ENCODE data around the gene LACTB. TPM values are rescaled to one million over a fixed set of nuclear protein-coding genes. Genes with fewer than 3 reads are reported as not detected.

Gene LACTB
- total and polyA plus RNA-seq, 3 experiments from 2014 or later, result 9.7 to 31.7 (median 30.0) TPM

GRCh38 chr15:63122002-63122875, 578 bp downstream of the LACTB start:
- H3K9me3 Mint-ChIP-seq, result peaks cover 7 to 16% (median 13%) of the 10 kb centered on the region in 5 donors
- Histone ChIP-seq H3K4me1 (ENCODE audit: insufficient read depth, low read length) (peaks cover 11% of the 10 kb centered on the region), H3K36me3 (ENCODE audit: insufficient read depth, low read length) (no peaks in the 10 kb centered on the region), H3K27me3 (ENCODE audit: insufficient read depth, low read length, poor library complexity, severe bottlenecking) (no peaks in the 10 kb centered on the region), H3K9me3 (ENCODE audit: low read length) (peaks cover 12% of the 10 kb centered on the region), H3K27ac (ENCODE audit: low read depth, low read length) (peak overlapping the region; percentile 61), H3K4me3 (ENCODE audit: low read length) (peak overlapping the region; percentile 71)
- peaks cover 12 to 28% (median 23%) of the 10 kb centered on the region in 3 donors for H3K4me1 Mint-ChIP-seq
- H3K27me3 Mint-ChIP-seq, result no peaks in the 10 kb centered on the region
- peak overlapping the region; percentile 49 to 94 (median 88) for H3K27ac Mint-ChIP-seq
- peaks cover 5 to 15% (median 15%) of the 10 kb centered on the region in 3 donors for H3K36me3 Mint-ChIP-seq
- POLR2A ChIA-PET, result interaction anchor here (0.7 to 1.1 kb wide), 2 partner anchors 72 to 74 kb away, joined by 3 read pairs; no protein-coding TSS in a partner anchor
- peak; percentile 68 to 86 (median 73) for DNase-seq
- CTCF ChIA-PET, result no interaction called here
- H3K4me3 Mint-ChIP-seq, result peak overlapping the region; percentile 85 to 94 (median 93)

- Histone ChIP-seq H3K27me3 (ENCODE audit: insufficient read depth, low read length, poor library complexity, severe bottlenecking) (no peaks in the 10 kb centered on the region), H3K27ac (ENCODE audit: low read depth, low read length) (no peak overlapping the region), H3K36me3 (ENCODE audit: insufficient read depth, low read length) (peaks cover 6% of the 10 kb centered on the region), H3K9me3 (ENCODE audit: low read length) (peaks cover 9% of the 10 kb centered on the region), H3K4me1 (ENCODE audit: insufficient read depth, low read length) (peaks cover 11% of the 10 kb centered on the region), H3K4me3 (ENCODE audit: low read length) (no peak overlapping the region)
- peaks cover 8 to 28% (median 18%) of the 10 kb centered on the region in 3 donors for H3K36me3 Mint-ChIP-seq
- peak overlapping the region in 1 of 8 donors; percentile 68 for H3K27ac Mint-ChIP-seq
- peaks cover 1 to 9% (median 8%) of the 10 kb centered on the region in 5 donors for H3K9me3 Mint-ChIP-seq
- POLR2A ChIA-PET, result no interaction called here
- CTCF ChIA-PET, result no interaction called here
- H3K27me3 Mint-ChIP-seq, result no peaks in the 10 kb centered on the region
- no peak for DNase-seq
- H3K4me1 Mint-ChIP-seq, result peaks cover 13 to 31% (median 23%) of the 10 kb centered on the region in 3 donors
- H3K4me3 Mint-ChIP-seq, result peak overlapping the region in 1 of 7 donors; percentile 71
Observed at GRCh38 chr15:63124506-63124905, 2.8 kb downstream of the LACTB start.

GRCh38 chr15:63126726-63127125, 5.1 kb downstream of the LACTB start:
- CTCF ChIA-PET, result no interaction called here
- peak overlapping the region in 1 of 8 donors; percentile 26 for H3K27ac Mint-ChIP-seq
- Histone ChIP-seq H3K27ac (ENCODE audit: low read depth, low read length) (no peak overlapping the region), H3K27me3 (ENCODE audit: insufficient read depth, low read length, poor library complexity, severe bottlenecking) (no peaks in the 10 kb centered on the region), H3K4me1 (ENCODE audit: insufficient read depth, low read length) (peaks cover 7% of the 10 kb centered on the region), H3K9me3 (ENCODE audit: low read length) (no peaks in the 10 kb centered on the region), H3K36me3 (ENCODE audit: insufficient read depth, low read length) (peaks cover 6% of the 10 kb centered on the region), H3K4me3 (ENCODE audit: low read length) (no peak overlapping the region)
- DNase-seq, result no peak
- no peak overlapping the region for H3K4me3 Mint-ChIP-seq
- H3K27me3 Mint-ChIP-seq, result no peaks in the 10 kb centered on the region
- peaks cover 8 to 39% (median 8%) of the 10 kb centered on the region in 3 donors for H3K36me3 Mint-ChIP-seq
- no peaks in the 10 kb centered on the region for H3K9me3 Mint-ChIP-seq
- POLR2A ChIA-PET, result no interaction called here
- peaks cover 8 to 22% (median 16%) of the 10 kb centered on the region in 3 donors for H3K4me1 Mint-ChIP-seq

GRCh38 chr15:63133786-63134185, 12.1 kb downstream of the LACTB start:
- H3K4me3 ChIP-seq (ENCODE audit: low read length), result no peak overlapping the region
- H3K4me1 Mint-ChIP-seq, result peaks cover 0 to 1% (median 0%) of the 10 kb centered on the region in 3 donors
- H3K4me1 ChIP-seq (ENCODE audit: insufficient read depth, low read length), result no peaks in the 10 kb centered on the region
- no peak overlapping the region for H3K27ac ChIP-seq (ENCODE audit: low read depth, low read length)
- no peaks in the 10 kb centered on the region for H3K9me3 Mint-ChIP-seq
- no peaks in the 10 kb centered on the region for H3K9me3 ChIP-seq (ENCODE audit: low read length)
- H3K4me3 Mint-ChIP-seq, result no peak overlapping the region
- H3K27me3 Mint-ChIP-seq, result no peaks in the 10 kb centered on the region
- POLR2A ChIA-PET, result no interaction called here
- peaks cover 0 to 26% (median 9%) of the 10 kb centered on the region in 3 donors for H3K36me3 Mint-ChIP-seq
- no peaks in the 10 kb centered on the region for H3K27me3 ChIP-seq (ENCODE audit: insufficient read depth, low read length, poor library complexity, severe bottlenecking)
- no peaks in the 10 kb centered on the region for H3K36me3 ChIP-seq (ENCODE audit: insufficient read depth, low read length)
- H3K27ac Mint-ChIP-seq, result no peak overlapping the region
- no peak for DNase-seq
- CTCF ChIA-PET, result no interaction called here

- no peaks in the 10 kb centered on the region for H3K4me1 Mint-ChIP-seq
- no peak overlapping the region for H3K4me3 Mint-ChIP-seq
Observed at GRCh38 chr15:63134245-63134985, 12.8 kb downstream of the LACTB start.

GRCh38 chr15:63135281-63135680, 13.6 kb downstream of the LACTB start:
- no peak for DNase-seq
- H3K36me3 ChIP-seq (ENCODE audit: insufficient read depth, low read length), result no peaks in the 10 kb centered on the region
- Mint-ChIP-seq H3K4me1 (no peaks in the 10 kb centered on the region), H3K36me3 (peaks cover 0 to 13% (median 7%) of the 10 kb centered on the region in 3 donors), H3K9me3 (no peaks in the 10 kb centered on the region), H3K27me3 (no peaks in the 10 kb centered on the region), H3K27ac (peak overlapping the region in 1 of 8 donors; percentile 10), H3K4me3 (no peak overlapping the region)
- H3K4me1 ChIP-seq (ENCODE audit: insufficient read depth, low read length), result no peaks in the 10 kb centered on the region
- H3K27me3 ChIP-seq (ENCODE audit: insufficient read depth, low read length, poor library complexity, severe bottlenecking), result no peaks in the 10 kb centered on the region
- no peaks in the 10 kb centered on the region for H3K9me3 ChIP-seq (ENCODE audit: low read length)
- ChIA-PET CTCF (no interaction called here), POLR2A (no interaction called here)
- H3K27ac ChIP-seq (ENCODE audit: low read depth, low read length), result no peak overlapping the region
- H3K4me3 ChIP-seq (ENCODE audit: low read length), result no peak overlapping the region

More at GRCh38 chr15:63134245-63134985, 12.8 kb downstream of the LACTB start:
- no peaks in the 10 kb centered on the region for H3K9me3 ChIP-seq (ENCODE audit: low read length)
- no peak overlapping the region for H3K27ac Mint-ChIP-seq
- no peaks in the 10 kb centered on the region for H3K27me3 Mint-ChIP-seq
- H3K27me3 ChIP-seq (ENCODE audit: insufficient read depth, low read length, poor library complexity, severe bottlenecking), result no peaks in the 10 kb centered on the region
- ChIA-PET POLR2A (no interaction called here), CTCF (no interaction called here)
- no peak overlapping the region for H3K4me3 ChIP-seq (ENCODE audit: low read length)
- H3K36me3 ChIP-seq (ENCODE audit: insufficient read depth, low read length), result no peaks in the 10 kb centered on the region
- H3K9me3 Mint-ChIP-seq, result no peaks in the 10 kb centered on the region
- H3K4me1 ChIP-seq (ENCODE audit: insufficient read depth, low read length), result no peaks in the 10 kb centered on the region
- H3K36me3 Mint-ChIP-seq, result peaks cover 0 to 21% (median 8%) of the 10 kb centered on the region in 3 donors
- DNase-seq, result no peak
- H3K27ac ChIP-seq (ENCODE audit: low read depth, low read length), result no peak overlapping the region

- Mint-ChIP-seq H3K36me3 (peaks cover 0 to 11% (median 7%) of the 10 kb centered on the region in 3 donors), H3K27ac (no peak overlapping the region), H3K4me3 (no peak overlapping the region), H3K9me3 (no peaks in the 10 kb centered on the region), H3K4me1 (no peaks in the 10 kb centered on the region), H3K27me3 (no peaks in the 10 kb centered on the region)
- DNase-seq, result no peak
- H3K9me3 ChIP-seq (ENCODE audit: low read length), result no peaks in the 10 kb centered on the region
- no peaks in the 10 kb centered on the region for H3K36me3 ChIP-seq (ENCODE audit: insufficient read depth, low read length)
- no peaks in the 10 kb centered on the region for H3K27me3 ChIP-seq (ENCODE audit: insufficient read depth, low read length, poor library complexity, severe bottlenecking)
- no peak overlapping the region for H3K4me3 ChIP-seq (ENCODE audit: low read length)
- POLR2A ChIA-PET, result no interaction called here
- no peak overlapping the region for H3K27ac ChIP-seq (ENCODE audit: low read depth, low read length)
- CTCF ChIA-PET, result no interaction called here
- no peaks in the 10 kb centered on the region for H3K4me1 ChIP-seq (ENCODE audit: insufficient read depth, low read length)
Observed at GRCh38 chr15:63135804-63136203, 14.1 kb downstream of the LACTB start.

- H3K4me1 ChIP-seq (ENCODE audit: insufficient read depth, low read length), result no peaks in the 10 kb centered on the region
- H3K27ac ChIP-seq (ENCODE audit: low read depth, low read length), result no peak overlapping the region
- no peaks in the 10 kb centered on the region for H3K36me3 ChIP-seq (ENCODE audit: insufficient read depth, low read length)
- H3K9me3 Mint-ChIP-seq, result no peaks in the 10 kb centered on the region
- H3K4me1 Mint-ChIP-seq, result peaks cover 0 to 2% (median 0%) of the 10 kb centered on the region in 3 donors
- CTCF ChIA-PET, result no interaction called here
- DNase-seq, result no peak
- H3K27ac Mint-ChIP-seq, result no peak overlapping the region
- H3K4me3 ChIP-seq (ENCODE audit: low read length), result no peak overlapping the region
- H3K4me3 Mint-ChIP-seq, result no peak overlapping the region
- H3K27me3 Mint-ChIP-seq, result no peaks in the 10 kb centered on the region
- POLR2A ChIA-PET, result interaction anchor here (0.5 kb wide), 1 partner anchor 11 kb away, joined by 4 read pairs; no protein-coding TSS in a partner anchor
- peaks cover 0 to 17% (median 7%) of the 10 kb centered on the region in 3 donors for H3K36me3 Mint-ChIP-seq
- no peaks in the 10 kb centered on the region for H3K27me3 ChIP-seq (ENCODE audit: insufficient read depth, low read length, poor library complexity, severe bottlenecking)
- H3K9me3 ChIP-seq (ENCODE audit: low read length), result no peaks in the 10 kb centered on the region
Observed at GRCh38 chr15:63136742-63137141, 15.1 kb downstream of the LACTB start.
